WTC11 (cell line): Measurements from ENCODE around the gene DENND5A. TPM values are rescaled to one million over a fixed set of nuclear protein-coding genes. Genes with fewer than 3 reads are reported as not detected.
"Not testable (repeated sequence)": the region's sequence is repeated elsewhere in the genome, so short reads cannot be mapped to it uniquely, and the experiment has no call there.

ENCODE experiments used
- ATAC-seq: fragments of 200-7000 bp; cut with Tn5 transposase; 2 replicates; pipeline ENCODE4 v1.10.0; 2021; ENCODE audit warnings: mild to moderate bottlenecking, moderate library complexity
- CTCF ChIA-PET: fragments of 300-600 bp; sonication (Branson Sonifier 250); formaldehyde crosslinking; loops from one replicate; lab custom pipeline; 2021; ENCODE audit warnings: antibody characterized with exemption; lab: Charles Lee
- POLR2A ChIA-PET: fragments of 350-600 bp; sonication (Branson Sonifier 250); formaldehyde crosslinking; loops from one replicate; lab custom pipeline; 2021; ENCODE audit warnings: antibody characterized with exemption; lab: Charles Lee
- DNase-seq: peaks from one replicate; pipeline ENCODE4 v3.0.0; 2021; ENCODE audit warnings: low spot score
- H3K27ac Mint-ChIP-seq: 2 replicates; pipeline ENCODE4 v1.8.0; 2021; ENCODE audit warnings: mixed read lengths
- H3K27me3 Mint-ChIP-seq: 2 replicates; pipeline ENCODE4 v1.8.0; 2021; ENCODE audit warnings: low read depth, mild to moderate bottlenecking, moderate library complexity, mixed read lengths
- H3K36me3 Mint-ChIP-seq: 2 replicates; pipeline ENCODE4 v1.8.0; 2021; ENCODE audit warnings: mixed read lengths
- H3K4me1 Mint-ChIP-seq: 2 replicates; pipeline ENCODE4 v1.8.0; 2022; ENCODE audit warnings: mixed read lengths
- H3K4me3 Mint-ChIP-seq: 2 replicates; pipeline ENCODE4 v1.8.0; 2021; ENCODE audit warnings: mild to moderate bottlenecking, moderate library complexity, mixed read lengths
- H3K9me3 Mint-ChIP-seq: 2 replicates; pipeline ENCODE4 v1.8.0; 2021; ENCODE audit warnings: mixed read lengths
- ATF1 ChIP-seq: sonication (generic); formaldehyde crosslinking; IDR thresholded peaks from 2 replicates; pipeline ENCODE4 v1.8.1; 2023; ENCODE audit warnings: mild to moderate bottlenecking, moderate library complexity, missing genetic modification reagents
- E2F5 ChIP-seq: sonication (generic); formaldehyde crosslinking; IDR thresholded peaks from 2 replicates; pipeline ENCODE4 v1.8.1; 2022; ENCODE audit warnings: mild to moderate bottlenecking, moderate library complexity, missing genetic modification reagents
- FOXJ3 ChIP-seq: sonication (generic); formaldehyde crosslinking; IDR thresholded peaks from 2 replicates; pipeline ENCODE4 v1.9.0; 2021; ENCODE audit warnings: missing genetic modification reagents, mild to moderate bottlenecking, borderline replicate concordance
- FOXK1 ChIP-seq: sonication (generic); formaldehyde crosslinking; IDR thresholded peaks from 2 replicates; pipeline ENCODE4 v1.8.0; 2022; ENCODE audit warnings: mild to moderate bottlenecking, moderate library complexity, missing genetic modification reagents
- FOXP1 ChIP-seq: sonication (generic); formaldehyde crosslinking; IDR thresholded peaks from 2 replicates; pipeline ENCODE4 v1.8.0; 2022; ENCODE audit warnings: missing genetic modification reagents, mild to moderate bottlenecking, moderate library complexity, borderline replicate concordance
- IRF2 ChIP-seq: sonication (generic); formaldehyde crosslinking; IDR thresholded peaks from 2 replicates; pipeline ENCODE4 v1.8.0; 2022; ENCODE audit warnings: low read depth, missing genetic modification reagents, borderline replicate concordance
- NFE2L1 ChIP-seq: sonication (generic); formaldehyde crosslinking; IDR thresholded peaks from 2 replicates; pipeline ENCODE4 v1.8.1; 2023; ENCODE audit warnings: missing genetic modification reagents
- NR2C2 ChIP-seq: sonication (generic); formaldehyde crosslinking; IDR thresholded peaks from 2 replicates; pipeline ENCODE4 v1.8.0; 2022; ENCODE audit warnings: mild to moderate bottlenecking, missing genetic modification reagents
- PRRX2 ChIP-seq: fragments of 250-450 bp; sonication (Bioruptor Pico); IDR thresholded peaks from 2 replicates; pipeline ENCODE4 v1.8.0; 2021; ENCODE audit warnings: mild to moderate bottlenecking
- TEAD1 ChIP-seq: sonication (generic); formaldehyde crosslinking; IDR thresholded peaks from 2 replicates; pipeline ENCODE4 v1.8.0; 2022; ENCODE audit warnings: mild to moderate bottlenecking, missing genetic modification reagents
- TEAD4 ChIP-seq: sonication (generic); formaldehyde crosslinking; IDR thresholded peaks from 2 replicates; pipeline ENCODE4 v1.8.0; 2022; ENCODE audit warnings: mild to moderate bottlenecking, missing genetic modification reagents
- TP53 ChIP-seq: sonication (generic); formaldehyde crosslinking; IDR thresholded peaks from 2 replicates; pipeline ENCODE4 v1.8.1; 2023; ENCODE audit warnings: mild to moderate bottlenecking, missing genetic modification reagents
- USF1 ChIP-seq: sonication (generic); formaldehyde crosslinking; IDR thresholded peaks from 2 replicates; pipeline ENCODE4 v1.8.0; 2022; ENCODE audit warnings: mild to moderate bottlenecking, missing genetic modification reagents
- ZNF263 ChIP-seq: sonication (generic); formaldehyde crosslinking; IDR thresholded peaks from 2 replicates; pipeline ENCODE4 v1.8.1; 2022; ENCODE audit warnings: low read depth, mild to moderate bottlenecking, moderate library complexity, missing genetic modification reagents
- ZNF317 ChIP-seq: sonication (generic); formaldehyde crosslinking; IDR thresholded peaks from 2 replicates; pipeline ENCODE4 v1.8.1; 2023; ENCODE audit warnings: low read depth, mild to moderate bottlenecking, moderate library complexity, missing genetic modification reagents, borderline replicate concordance
- ZNF416 ChIP-seq: fragments of 250-450 bp; sonication (Bioruptor Pico); IDR thresholded peaks from 2 replicates; pipeline ENCODE4 v1.9.0; 2021; ENCODE audit warnings: mild to moderate bottlenecking, inconsistent platforms
- ZNF671 ChIP-seq: fragments of 250-450 bp; sonication (Bioruptor Pico); IDR thresholded peaks from 2 replicates; pipeline ENCODE4 v1.8.0; 2021; ENCODE audit warnings: mild to moderate bottlenecking
- total RNA-seq: library from RNA; stranded (reverse); gene quantifications from 3 replicates; pipeline ENCODE4 v1.2.3, GENCODE V29; 2021
- TF ChIP-seq, protein P1 (sequence below): sonication (generic); formaldehyde crosslinking; IDR thresholded peaks from 2 replicates; pipeline ENCODE4 v1.8.1; 2022; ENCODE audit warnings: mild to moderate bottlenecking, missing genetic modification reagents, moderate library complexity, borderline replicate concordance
- TF ChIP-seq, protein P2 (sequence below): sonication (generic); formaldehyde crosslinking; IDR thresholded peaks from 2 replicates; pipeline ENCODE4 v1.8.1; 2022; ENCODE audit warnings: missing genetic modification reagents, borderline replicate concordance
- TF ChIP-seq, protein P3 (sequence below): fragments of 250-450 bp; sonication (Bioruptor Pico); IDR thresholded peaks from 2 replicates; pipeline ENCODE4 v2.1.2; 2022; ENCODE audit warnings: mild to moderate bottlenecking, moderate library complexity

The DENND5A gene
- total RNA-seq, 1 experiment from 2014 or later = 69.3 TPM

DNA sequence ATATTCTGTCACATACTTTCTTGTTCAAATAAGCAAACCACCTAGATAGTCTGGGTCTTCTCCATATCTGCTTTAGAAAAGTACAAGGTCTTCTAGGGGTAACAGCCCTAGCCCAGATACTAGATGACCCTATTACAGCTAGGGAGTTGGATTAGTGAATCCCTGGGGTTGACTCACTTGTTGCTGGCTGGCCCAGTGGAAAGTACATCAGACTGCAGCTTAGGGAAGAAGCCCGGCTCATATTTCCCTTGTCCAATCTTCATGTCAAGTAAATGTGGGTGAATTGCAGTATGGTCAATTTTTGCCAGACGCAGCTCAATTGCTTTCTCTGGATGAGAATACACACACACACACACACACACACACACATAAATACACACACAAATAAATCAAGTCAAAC, 94.7 kb downstream of the DENND5A start:
- ChIA-PET CTCF (interaction anchor here (0.9 kb wide), 1 partner anchor 95 kb away, joined by 3 read pairs; no protein-coding TSS in a partner anchor), POLR2A (interaction anchor here (0.5 to 0.6 kb wide), 2 partner anchors 8 to 123 kb away, joined by 3 to 5 read pairs; no protein-coding TSS in a partner anchor)
- ATAC-seq = no peak
- no peaks in the 10 kb centered on the region for H3K27me3 Mint-ChIP-seq
- H3K4me3 Mint-ChIP-seq = no peak overlapping the region
- no peaks in the 10 kb centered on the region for H3K9me3 Mint-ChIP-seq
- H3K4me1 Mint-ChIP-seq = peaks cover 17% of the 10 kb centered on the region
- no peak for TF ChIP-seq E2F5 (CRISPR knock-in tag)
- no peak for TF ChIP-seq PRRX2
- no peak for TF ChIP-seq ZNF671
- TF ChIP-seq, protein P1, sequence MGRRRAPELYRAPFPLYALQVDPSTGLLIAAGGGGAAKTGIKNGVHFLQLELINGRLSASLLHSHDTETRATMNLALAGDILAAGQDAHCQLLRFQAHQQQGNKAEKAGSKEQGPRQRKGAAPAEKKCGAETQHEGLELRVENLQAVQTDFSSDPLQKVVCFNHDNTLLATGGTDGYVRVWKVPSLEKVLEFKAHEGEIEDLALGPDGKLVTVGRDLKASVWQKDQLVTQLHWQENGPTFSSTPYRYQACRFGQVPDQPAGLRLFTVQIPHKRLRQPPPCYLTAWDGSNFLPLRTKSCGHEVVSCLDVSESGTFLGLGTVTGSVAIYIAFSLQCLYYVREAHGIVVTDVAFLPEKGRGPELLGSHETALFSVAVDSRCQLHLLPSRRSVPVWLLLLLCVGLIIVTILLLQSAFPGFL (CRISPR knock-in tag) = no peak
- no peak for TF ChIP-seq FOXK1 (CRISPR knock-in tag)
- TF ChIP-seq TEAD4 (CRISPR knock-in tag) = no peak
- no peak for TF ChIP-seq TEAD1
- TF ChIP-seq USF1 (CRISPR knock-in tag) = no peak
- TF ChIP-seq IRF2 (CRISPR knock-in tag) = no peak
- no peak for TF ChIP-seq NFE2L1 (CRISPR knock-in tag)
- no peak for TF ChIP-seq ZNF317 (CRISPR knock-in tag)
- no peak for DNase-seq
- H3K36me3 Mint-ChIP-seq = peaks cover 39% of the 10 kb centered on the region
- no peak overlapping the region for H3K27ac Mint-ChIP-seq

GRCh38 chr11:9169595-9170295, 95.4 kb downstream of the DENND5A start:
- peak overlapping the region; percentile 78; the same call in 1 of the 2 replicates for H3K27ac Mint-ChIP-seq
- ATAC-seq = no peak; the same call in 1 of the 2 replicates

GRCh38 chr11:9161991-9162390, 103.2 kb downstream of the DENND5A start:
- not testable (repeated sequence) for H3K27me3 Mint-ChIP-seq, H3K4me1 Mint-ChIP-seq, ATAC-seq, H3K9me3 Mint-ChIP-seq, DNase-seq, H3K4me3 Mint-ChIP-seq, H3K27ac Mint-ChIP-seq
- POLR2A ChIA-PET = interaction anchor here (0.6 kb wide), 1 partner anchor 9 kb away, joined by 3 read pairs; no protein-coding TSS in a partner anchor
- CTCF ChIA-PET = interaction anchor here (0.7 kb wide), 1 partner anchor 15 kb away, joined by 3 read pairs; no protein-coding TSS in a partner anchor
- H3K36me3 Mint-ChIP-seq = peaks cover 37% of the 10 kb centered on the region

More at GRCh38 chr11:9169595-9170295, 95.4 kb downstream of the DENND5A start:
- Mint-ChIP-seq H3K4me1 (peaks cover 17% of the 10 kb centered on the region), H3K36me3 (peaks cover 41% of the 10 kb centered on the region), H3K27me3 (no peaks in the 10 kb centered on the region), H3K9me3 (no peaks in the 10 kb centered on the region), H3K4me3 (no peak overlapping the region)
- POLR2A ChIA-PET = interaction anchor here (0.5 kb wide), 1 partner anchor 124 kb away, joined by 5 read pairs; no protein-coding TSS in a partner anchor
- CTCF ChIA-PET = interaction anchor here (0.9 kb wide), 1 partner anchor 96 kb away, joined by 3 read pairs; no protein-coding TSS in a partner anchor
- no peak for DNase-seq
- no peak for TF ChIP-seq ZNF416 (CRISPR knock-in tag)
- TF ChIP-seq ZNF317 (CRISPR knock-in tag) = no peak
- TF ChIP-seq ATF1 (CRISPR knock-in tag) = no peak
- no peak for TF ChIP-seq NR2C2
- TF ChIP-seq ZNF263 = no peak
- TF ChIP-seq, protein P2, sequence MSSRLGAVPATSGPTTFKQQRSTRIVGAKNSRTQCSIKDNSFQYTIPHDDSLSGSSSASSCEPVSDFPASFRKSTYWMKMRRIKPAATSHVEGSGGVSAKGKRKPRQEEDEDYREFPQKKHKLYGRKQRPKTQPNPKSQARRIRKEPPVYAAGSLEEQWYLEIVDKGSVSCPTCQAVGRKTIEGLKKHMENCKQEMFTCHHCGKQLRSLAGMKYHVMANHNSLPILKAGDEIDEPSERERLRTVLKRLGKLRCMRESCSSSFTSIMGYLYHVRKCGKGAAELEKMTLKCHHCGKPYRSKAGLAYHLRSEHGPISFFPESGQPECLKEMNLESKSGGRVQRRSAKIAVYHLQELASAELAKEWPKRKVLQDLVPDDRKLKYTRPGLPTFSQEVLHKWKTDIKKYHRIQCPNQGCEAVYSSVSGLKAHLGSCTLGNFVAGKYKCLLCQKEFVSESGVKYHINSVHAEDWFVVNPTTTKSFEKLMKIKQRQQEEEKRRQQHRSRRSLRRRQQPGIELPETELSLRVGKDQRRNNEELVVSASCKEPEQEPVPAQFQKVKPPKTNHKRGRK (CRISPR knock-in tag) = no peak
- TF ChIP-seq FOXP1 = no peak
- TF ChIP-seq NFE2L1 (CRISPR knock-in tag) = no peak
- no peak for TF ChIP-seq IRF2 (CRISPR knock-in tag)
- TF ChIP-seq, protein P1 (CRISPR knock-in tag) = no peak
- no peak for TF ChIP-seq FOXJ3 (CRISPR knock-in tag)
- TF ChIP-seq, protein P3, sequence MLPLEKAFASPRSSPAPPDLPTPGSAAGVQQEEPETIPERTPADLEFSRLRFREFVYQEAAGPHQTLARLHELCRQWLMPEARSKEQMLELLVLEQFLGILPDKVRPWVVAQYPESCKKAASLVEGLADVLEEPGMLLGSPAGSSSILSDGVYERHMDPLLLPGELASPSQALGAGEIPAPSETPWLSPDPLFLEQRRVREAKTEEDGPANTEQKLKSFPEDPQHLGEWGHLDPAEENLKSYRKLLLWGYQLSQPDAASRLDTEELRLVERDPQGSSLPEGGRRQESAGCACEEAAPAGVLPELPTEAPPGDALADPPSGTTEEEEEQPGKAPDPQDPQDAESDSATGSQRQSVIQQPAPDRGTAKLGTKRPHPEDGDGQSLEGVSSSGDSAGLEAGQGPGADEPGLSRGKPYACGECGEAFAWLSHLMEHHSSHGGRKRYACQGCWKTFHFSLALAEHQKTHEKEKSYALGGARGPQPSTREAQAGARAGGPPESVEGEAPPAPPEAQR (CRISPR knock-in tag) = no peak
- no peak for TF ChIP-seq TP53 (CRISPR knock-in tag)
